ENCODE measurements around the gene HOXA3. TPM values are rescaled to one million over a fixed set of nuclear protein-coding genes. Genes with fewer than 3 reads are reported as not detected.

HOXA3 gene
- total and polyA plus RNA-seq, 2 of the 13 experiments (the other 11 are each of a cell fraction or from before 2014, with no cell fraction given) = 2.9 to 4.6 TPM

GRCh38 chr7:27150568-27151340 lies 1.6 kb downstream of the HOXA3 start (continued):
- TF ChIP-seq, protein P1, sequence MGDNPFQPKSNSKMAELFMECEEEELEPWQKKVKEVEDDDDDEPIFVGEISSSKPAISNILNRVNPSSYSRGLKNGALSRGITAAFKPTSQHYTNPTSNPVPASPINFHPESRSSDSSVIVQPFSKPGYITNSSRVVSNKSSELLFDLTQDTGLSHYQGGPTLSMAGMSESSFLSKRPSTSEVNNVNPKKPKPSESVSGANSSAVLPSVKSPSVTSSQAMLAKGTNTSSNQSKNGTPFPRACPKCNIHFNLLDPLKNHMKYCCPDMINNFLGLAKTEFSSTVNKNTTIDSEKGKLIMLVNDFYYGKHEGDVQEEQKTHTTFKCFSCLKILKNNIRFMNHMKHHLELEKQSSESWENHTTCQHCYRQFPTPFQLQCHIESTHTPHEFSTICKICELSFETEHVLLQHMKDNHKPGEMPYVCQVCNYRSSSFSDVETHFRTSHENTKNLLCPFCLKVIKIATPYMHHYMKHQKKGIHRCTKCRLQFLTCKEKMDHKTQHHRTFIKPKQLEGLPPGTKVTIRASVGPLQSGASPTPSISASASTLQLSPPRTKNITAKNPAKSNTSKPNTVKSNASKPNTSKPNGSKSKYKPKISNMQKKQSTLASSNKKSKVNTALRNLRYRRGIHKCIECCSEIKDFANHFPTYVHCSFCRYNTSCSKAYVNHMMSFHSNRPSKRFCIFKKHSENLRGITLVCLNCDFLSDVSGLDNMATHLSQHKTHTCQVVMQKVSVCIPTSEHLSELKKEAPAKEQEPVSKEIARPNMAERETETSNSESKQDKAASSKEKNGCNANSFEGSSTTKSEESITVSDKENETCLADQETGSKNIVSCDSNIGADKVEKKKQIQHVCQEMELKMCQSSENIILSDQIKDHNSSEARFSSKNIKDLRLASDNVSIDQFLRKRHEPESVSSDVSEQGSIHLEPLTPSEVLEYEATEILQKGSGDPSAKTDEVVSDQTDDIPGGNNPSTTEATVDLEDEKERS (CRISPR knock-in tag; IDR thresholded peaks at IDR 0.05) = peak; percentile 62; the same call in 1 of the 2 replicates
- TF ChIP-seq, protein P2, sequence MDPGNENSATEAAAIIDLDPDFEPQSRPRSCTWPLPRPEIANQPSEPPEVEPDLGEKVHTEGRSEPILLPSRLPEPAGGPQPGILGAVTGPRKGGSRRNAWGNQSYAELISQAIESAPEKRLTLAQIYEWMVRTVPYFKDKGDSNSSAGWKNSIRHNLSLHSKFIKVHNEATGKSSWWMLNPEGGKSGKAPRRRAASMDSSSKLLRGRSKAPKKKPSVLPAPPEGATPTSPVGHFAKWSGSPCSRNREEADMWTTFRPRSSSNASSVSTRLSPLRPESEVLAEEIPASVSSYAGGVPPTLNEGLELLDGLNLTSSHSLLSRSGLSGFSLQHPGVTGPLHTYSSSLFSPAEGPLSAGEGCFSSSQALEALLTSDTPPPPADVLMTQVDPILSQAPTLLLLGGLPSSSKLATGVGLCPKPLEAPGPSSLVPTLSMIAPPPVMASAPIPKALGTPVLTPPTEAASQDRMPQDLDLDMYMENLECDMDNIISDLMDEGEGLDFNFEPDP (CRISPR knock-in tag; conservative IDR thresholded peaks at IDR 0.05) = no peak
- TF ChIP-seq TEAD2 (CRISPR knock-in tag; IDR thresholded peaks at IDR 0.05) (no peak), ATF7-NPFF (CRISPR knock-in tag; IDR thresholded peaks at IDR 0.05; ENCODE audit: low read depth) (peak; percentile 61; the same call in 1 of the 2 replicates), ZNF550 (CRISPR knock-in tag; IDR thresholded peaks at IDR 0.05; ENCODE audit: borderline replicate concordance) (no peak), YEATS4 (CRISPR knock-in tag; IDR thresholded peaks at IDR 0.05; ENCODE audit: borderline replicate concordance) (peak; percentile 51; the same call in 1 of the 2 replicates), SNAPC2 (CRISPR knock-in tag; IDR thresholded peaks at IDR 0.05) (peak; percentile 51; the same call in 1 of the 2 replicates), FOXK2 (IDR thresholded peaks at IDR 0.05) (no peak), LRRFIP1 (CRISPR knock-in tag; conservative IDR thresholded peaks at IDR 0.05) (no peak), ZNF777 (CRISPR knock-in tag; IDR thresholded peaks at IDR 0.05) (peak; percentile 44; the same call in 1 of the 2 replicates), SMAD9 (CRISPR knock-in tag; IDR thresholded peaks at IDR 0.05) (no peak), ZFP37 (CRISPR knock-in tag; IDR thresholded peaks at IDR 0.05; ENCODE audit: borderline replicate concordance) (no peak), PITX1 (CRISPR knock-in tag; IDR thresholded peaks at IDR 0.05) (no peak), ZMYM2 (CRISPR knock-in tag; IDR thresholded peaks at IDR 0.05) (no peak)
- TF ChIP-seq, protein P3, sequence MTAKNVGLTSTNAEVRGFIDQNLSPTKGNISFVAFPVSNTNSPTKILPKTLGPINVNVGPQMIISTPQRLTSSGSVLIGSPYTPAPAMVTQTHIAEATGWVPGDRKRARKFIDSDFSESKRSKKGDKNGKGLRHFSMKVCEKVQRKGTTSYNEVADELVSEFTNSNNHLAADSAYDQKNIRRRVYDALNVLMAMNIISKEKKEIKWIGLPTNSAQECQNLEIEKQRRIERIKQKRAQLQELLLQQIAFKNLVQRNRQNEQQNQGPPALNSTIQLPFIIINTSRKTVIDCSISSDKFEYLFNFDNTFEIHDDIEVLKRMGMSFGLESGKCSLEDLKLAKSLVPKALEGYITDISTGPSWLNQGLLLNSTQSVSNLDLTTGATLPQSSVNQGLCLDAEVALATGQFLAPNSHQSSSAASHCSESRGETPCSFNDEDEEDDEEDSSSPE (CRISPR knock-in tag; IDR thresholded peaks at IDR 0.05) = no peak
- TF ChIP-seq, protein P4, sequence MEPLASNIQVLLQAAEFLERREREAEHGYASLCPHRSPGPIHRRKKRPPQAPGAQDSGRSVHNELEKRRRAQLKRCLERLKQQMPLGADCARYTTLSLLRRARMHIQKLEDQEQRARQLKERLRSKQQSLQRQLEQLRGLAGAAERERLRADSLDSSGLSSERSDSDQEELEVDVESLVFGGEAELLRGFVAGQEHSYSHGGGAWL (CRISPR knock-in tag; IDR thresholded peaks at IDR 0.05) = peak; percentile 46; the same call in 1 of the 2 replicates
- TF ChIP-seq, protein P5, sequence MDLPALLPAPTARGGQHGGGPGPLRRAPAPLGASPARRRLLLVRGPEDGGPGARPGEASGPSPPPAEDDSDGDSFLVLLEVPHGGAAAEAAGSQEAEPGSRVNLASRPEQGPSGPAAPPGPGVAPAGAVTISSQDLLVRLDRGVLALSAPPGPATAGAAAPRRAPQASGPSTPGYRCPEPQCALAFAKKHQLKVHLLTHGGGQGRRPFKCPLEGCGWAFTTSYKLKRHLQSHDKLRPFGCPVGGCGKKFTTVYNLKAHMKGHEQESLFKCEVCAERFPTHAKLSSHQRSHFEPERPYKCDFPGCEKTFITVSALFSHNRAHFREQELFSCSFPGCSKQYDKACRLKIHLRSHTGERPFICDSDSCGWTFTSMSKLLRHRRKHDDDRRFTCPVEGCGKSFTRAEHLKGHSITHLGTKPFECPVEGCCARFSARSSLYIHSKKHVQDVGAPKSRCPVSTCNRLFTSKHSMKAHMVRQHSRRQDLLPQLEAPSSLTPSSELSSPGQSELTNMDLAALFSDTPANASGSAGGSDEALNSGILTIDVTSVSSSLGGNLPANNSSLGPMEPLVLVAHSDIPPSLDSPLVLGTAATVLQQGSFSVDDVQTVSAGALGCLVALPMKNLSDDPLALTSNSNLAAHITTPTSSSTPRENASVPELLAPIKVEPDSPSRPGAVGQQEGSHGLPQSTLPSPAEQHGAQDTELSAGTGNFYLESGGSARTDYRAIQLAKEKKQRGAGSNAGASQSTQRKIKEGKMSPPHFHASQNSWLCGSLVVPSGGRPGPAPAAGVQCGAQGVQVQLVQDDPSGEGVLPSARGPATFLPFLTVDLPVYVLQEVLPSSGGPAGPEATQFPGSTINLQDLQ (CRISPR knock-in tag; IDR thresholded peaks at IDR 0.05) = peak; percentile 70

Data from HepG2 (cell line).